Glomerular visceral epithelial cell (primary cell): ENCODE data around the gene BCL2L2.
A peak's percentile ranks its signal among the peaks of the same experiment; 100 is the strongest.

ENCODE experiments used
- DNase-seq: peaks from one replicate; pipeline ENCODE4 v3.0.0-alpha.2; 2016; ENCODE audit errors: extremely low spot score

Gene BCL2L2

DNA sequence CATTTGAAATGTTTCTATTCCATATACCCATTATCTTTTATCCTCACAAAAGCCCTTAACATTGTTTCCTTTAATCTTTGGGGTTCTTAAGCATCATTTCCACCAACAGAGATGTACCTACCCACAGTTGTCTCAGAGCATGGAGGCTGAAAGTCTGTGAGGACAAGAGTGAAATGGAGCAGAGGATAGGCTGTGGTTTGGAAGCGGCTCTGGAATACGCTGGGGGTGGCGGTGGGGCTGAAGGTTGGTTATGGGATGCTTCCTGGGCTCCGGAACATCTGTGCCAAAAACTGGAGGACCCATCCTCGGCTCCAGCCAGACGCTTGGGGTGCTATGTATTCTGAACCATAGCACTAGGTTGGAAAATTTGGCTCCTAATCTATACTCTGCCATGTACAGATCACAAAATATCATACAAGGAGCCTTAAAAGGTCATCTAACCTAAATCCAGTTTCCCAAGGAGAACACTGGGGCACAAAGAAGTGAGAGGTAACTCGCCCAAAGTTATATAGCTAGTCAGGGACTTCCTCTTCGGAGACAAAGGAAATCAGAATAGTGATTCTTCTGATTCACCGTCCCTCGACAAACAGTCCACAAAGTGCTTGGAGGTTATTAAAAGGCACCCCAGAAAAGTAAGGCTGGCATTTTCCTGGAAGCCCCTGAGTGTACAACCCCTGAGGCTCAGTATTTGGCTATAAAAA, 6.5 kb upstream of the BCL2L2 start:
- DNase-seq: no peak

DNA sequence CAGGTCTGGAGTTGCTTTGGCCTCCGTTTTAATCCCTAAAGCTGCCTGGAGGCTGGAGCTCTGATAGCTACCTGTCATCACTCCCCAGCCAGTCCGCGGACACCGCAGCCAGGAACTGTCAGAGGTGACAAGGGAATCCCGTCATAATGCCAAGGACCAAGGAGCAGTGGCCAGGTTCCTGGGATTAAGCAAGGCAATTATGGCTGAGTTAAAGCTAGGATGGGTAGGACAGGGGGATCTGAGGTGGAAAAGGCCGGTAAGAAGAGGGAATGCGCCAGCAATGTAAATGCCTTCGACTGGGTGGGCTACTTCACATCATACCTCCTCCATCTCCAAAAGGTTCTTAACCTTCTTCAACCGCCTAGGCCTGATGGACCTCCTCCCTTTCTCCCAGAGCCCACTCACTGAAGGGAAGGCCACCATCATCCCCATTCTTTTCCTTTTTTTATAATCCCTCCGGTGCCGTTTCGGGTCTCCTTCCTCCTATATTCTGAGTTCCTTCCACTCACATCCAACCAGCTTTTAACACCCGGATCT, 5.9 kb upstream of the BCL2L2 start:
- peak; percentile 33 for DNase-seq

DNA sequence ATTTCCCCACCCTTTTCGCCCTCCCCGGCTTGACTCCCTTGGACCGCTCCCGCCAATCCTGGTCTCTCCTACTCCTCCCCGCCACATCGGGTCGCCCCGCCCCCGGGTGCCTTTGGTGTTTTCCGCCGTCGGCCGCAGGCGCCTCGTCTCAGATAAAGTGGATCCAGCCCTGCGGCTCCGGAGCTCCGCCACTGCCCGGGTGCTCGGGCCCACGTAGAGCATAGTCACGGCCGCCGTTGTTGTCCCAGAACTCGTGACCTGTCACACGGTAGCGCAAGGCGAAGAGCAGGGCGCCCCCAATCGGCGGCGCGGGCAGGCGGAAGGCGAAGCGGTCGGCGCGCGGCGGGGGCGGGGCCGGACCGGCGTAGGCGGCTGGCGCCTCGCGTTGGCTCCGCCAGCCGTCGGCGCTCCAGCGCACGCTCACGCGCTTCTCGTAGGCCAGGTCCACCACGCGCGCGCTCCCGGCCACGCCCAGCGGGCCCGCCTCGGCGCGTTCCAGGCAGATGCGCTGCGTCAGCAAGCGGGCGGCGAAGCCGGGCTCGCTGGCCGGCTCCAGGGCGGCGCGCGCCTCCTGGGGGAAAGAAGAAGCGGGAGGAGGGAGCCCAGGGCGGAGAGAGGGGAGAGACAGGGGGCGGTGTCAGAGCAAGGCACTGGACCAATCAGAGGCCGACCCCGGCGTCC, 5.2 kb upstream of the BCL2L2 start:
- DNase-seq: peak; percentile 99

DNA sequence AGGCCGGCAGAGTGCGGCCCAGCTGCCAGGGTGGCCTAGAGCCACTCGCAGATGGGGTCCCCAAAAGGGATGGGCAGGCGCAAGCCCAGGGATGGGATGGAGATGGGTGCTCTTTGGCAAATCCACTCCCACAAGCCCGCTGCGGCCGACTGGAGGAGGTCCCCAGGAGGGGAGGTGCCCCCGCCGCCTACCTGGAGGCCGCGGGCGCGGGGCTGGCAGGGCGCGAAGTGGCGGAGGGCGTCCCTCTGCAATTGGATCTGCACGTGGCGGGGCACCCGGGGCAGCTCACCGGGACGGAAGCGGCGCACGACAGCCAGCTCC, 4.7 kb upstream of the BCL2L2 start:
- DNase-seq: no peak

DNA sequence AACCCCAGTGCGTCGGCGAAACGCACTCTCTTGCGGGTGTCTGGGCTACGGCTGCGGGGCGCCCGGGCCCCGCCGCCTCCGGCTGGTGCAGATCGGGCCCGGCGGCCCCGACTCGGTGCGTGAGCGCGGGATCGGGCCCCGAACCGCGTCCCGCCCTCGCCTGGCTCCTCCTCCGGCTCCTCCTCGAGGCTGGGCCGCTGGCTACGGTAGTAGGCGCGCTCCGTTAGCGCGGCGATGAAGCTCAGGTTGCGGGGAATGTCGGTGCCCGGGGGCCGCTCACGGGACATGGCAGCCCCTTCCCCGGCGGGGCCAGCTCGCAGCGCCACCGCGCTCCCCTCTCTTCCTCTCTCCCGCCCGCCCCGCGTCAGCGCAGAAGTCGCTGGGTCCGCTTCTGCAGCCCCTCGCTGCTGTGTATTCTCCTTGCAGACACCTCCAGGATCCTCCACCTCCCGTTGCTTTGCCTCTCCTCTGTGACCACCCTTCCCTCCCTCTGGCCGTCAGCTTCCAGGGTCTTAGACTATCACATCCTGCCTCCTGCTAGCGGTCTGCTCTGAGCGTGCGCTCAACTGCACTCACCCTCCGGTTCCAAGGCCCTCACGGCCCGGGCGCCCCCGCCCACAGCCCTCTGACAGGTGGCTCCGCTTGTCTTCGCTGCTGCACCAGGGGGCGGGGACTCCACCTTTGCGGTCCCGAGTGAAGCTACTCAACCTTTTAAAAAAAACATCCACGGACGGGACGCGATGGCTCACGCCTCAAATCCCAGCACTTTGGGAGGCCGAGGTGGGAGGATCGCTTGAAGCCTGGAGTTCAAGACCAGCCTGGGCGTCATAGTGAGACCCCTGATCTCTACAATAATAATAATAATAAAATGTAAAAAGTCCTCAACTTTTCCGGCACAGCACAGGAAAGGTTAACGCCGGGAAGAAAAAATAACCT, 4.1 kb upstream of the BCL2L2 start, which contains the start of gene PPP1R3E:
PPP1R3E (minus strand) TSS at position 570 of the 936 bp plus-strand sequence; CDS start at position 287, 283 bp downstream.
- peak; percentile 78 for DNase-seq

DNA sequence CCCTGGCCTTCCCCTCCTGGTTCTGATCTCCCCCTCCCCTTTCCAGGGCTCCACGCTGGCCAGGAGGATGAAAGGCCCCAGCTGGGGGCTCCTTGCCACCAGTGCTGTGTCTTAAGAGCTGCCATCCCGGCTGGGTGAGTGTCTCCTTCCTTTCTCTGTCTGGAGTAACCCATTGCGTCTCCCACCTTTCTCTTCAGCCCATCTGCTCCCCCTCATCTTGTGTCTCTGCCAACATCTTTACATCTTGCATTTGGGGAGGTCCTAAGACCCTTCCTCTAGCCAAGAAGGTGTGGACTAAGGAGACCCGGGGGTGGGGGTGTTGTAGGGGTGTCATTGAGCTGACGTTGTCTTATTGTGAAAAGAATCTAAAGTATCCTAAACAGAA, 505 bp downstream of the BCL2L2 start:
- no peak for DNase-seq

DNA sequence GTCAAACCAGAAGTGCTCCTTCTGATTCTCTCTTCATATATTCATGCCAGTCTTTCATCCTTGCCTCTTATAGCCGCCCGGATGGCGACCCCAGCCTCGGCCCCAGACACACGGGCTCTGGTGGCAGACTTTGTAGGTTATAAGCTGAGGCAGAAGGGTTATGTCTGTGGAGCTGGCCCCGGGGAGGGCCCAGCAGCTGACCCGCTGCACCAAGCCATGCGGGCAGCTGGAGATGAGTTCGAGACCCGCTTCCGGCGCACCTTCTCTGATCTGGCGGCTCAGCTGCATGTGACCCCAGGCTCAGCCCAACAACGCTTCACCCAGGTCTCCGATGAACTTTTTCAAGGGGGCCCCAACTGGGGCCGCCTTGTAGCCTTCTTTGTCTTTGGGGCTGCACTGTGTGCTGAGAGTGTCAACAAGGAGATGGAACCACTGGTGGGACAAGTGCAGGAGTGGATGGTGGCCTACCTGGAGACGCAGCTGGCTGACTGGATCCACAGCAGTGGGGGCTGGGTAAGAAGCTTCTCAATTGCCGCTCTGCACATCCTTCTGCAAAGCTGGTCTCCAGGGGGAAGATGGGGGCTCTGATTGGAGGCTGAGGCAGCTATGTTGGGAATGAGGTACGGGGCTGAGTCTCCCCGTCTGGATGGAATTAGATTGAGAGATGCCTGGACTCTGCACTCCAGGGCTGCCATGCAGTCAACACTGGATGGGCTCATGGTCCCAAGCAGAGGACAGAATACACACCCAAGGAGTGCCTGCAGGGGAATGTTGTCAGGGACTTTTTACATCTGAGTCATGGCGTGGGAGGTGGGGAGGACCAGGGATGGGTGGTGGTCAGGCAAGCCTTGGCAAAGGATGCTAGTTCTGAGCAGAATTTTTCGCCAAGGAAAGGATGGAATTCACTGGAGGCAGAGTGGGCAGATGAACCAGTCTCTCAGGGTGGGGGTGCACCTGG, 1.3 kb downstream of the BCL2L2 start:
- no peak for DNase-seq

DNA sequence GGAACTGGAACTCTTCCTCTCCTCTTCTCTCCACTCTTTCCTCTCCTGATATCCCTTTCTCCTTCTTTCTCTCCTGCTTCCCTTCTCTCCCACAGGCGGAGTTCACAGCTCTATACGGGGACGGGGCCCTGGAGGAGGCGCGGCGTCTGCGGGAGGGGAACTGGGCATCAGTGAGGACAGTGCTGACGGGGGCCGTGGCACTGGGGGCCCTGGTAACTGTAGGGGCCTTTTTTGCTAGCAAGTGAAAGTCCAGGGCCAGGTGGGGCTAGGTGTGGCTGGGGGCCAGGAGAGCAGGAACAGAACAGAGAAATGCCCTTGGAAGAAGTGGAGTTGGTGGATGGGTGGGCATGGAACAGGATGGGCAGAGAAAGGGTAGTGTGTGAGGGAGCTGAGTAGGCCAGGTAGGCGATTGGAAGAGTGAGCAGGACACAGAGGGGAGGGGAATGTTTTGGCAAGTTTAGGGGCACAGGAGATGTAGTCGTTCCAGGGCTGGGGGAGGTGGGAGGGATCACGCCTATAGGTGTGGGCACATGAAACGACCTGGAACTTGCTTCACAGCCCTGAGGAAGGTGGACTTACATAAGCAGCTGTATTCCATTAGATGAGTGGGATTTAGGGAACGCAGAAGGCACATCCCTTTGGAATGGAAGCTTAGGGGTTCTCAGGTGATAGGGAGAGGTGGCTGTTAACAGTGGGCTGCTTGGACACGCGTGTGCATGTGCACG, 2.2 kb downstream of the BCL2L2 start:
- no peak for DNase-seq

DNA sequence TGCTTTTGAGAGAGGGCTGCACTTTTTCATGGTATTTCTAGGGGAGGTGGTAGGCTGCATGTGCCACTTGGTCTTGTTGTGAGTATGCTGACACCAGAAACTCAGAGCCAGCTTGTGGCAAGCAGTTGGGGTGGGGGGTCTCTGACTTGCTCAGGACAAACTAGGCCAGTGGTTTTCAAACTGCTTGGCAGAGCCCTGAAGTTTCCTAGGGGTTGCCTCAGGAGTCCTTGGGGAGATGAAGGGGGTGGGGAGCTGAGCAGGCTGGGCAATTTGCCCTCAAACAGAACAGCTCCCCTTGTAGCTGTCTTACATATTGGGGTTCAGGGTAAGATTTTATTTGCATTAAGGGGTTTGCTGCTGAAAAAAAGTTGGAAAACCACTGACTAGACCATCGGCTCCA, 3.9 kb downstream of the BCL2L2 start:
- no peak for DNase-seq

DNA sequence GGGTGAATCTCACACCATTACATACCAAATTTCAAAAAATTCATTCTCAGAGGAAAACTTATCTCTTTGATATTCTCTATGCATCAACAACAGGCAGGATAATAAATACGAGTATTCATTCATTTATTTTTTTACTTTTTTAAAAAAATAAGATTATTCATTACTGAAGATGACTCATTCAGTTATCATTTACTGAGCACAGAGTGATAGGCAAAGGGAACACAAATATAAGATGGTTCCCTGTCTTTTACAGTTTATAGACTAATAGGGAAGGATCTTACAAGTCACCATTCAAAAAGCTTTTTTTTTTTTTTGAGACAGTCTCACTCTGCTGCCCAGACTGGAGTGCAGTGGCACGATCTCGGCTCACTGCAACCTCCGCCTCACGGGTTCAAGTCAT, 9.7 kb downstream of the BCL2L2 start:
- DNase-seq: no peak

DNA sequence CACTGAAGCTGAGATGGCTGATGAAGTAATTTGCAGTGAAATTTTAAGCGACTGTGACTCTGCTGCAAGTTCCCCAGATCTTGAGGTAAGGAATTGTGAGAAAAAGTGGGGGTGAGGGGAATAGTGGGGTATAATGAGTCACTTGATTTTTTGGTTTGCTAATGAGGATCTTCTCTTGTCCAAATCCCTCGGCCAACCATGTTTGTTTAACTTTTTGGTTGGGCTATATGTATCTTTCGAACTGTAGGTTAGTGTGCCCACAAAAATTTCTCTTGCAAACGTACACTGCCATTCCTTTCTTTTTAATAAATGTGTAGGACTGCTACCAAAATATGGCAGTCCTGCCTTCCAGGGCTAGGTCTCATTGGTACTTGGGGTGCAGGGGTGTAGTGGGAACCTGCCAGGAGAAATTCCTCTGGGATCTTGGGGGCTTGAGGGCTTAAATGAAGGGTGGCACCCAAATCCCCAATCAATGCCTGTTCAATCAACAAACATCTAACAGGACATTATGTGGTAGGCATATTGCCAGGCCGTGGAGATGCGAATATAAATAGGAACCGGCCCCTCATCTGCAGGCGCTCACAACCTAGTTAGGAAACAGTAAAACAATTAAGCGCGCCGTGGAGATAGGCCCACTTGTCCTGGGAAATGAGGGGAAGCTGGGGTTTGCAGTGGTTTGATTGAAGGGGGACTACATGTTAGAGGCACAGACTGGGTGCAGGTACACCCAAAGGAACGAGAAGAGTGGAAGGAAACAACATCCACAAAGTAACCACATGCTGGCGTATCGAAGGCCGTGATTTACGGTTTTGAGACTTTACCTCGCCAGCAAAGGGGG, 13.3 kb downstream of the BCL2L2 start:
- DNase-seq: no peak

DNA sequence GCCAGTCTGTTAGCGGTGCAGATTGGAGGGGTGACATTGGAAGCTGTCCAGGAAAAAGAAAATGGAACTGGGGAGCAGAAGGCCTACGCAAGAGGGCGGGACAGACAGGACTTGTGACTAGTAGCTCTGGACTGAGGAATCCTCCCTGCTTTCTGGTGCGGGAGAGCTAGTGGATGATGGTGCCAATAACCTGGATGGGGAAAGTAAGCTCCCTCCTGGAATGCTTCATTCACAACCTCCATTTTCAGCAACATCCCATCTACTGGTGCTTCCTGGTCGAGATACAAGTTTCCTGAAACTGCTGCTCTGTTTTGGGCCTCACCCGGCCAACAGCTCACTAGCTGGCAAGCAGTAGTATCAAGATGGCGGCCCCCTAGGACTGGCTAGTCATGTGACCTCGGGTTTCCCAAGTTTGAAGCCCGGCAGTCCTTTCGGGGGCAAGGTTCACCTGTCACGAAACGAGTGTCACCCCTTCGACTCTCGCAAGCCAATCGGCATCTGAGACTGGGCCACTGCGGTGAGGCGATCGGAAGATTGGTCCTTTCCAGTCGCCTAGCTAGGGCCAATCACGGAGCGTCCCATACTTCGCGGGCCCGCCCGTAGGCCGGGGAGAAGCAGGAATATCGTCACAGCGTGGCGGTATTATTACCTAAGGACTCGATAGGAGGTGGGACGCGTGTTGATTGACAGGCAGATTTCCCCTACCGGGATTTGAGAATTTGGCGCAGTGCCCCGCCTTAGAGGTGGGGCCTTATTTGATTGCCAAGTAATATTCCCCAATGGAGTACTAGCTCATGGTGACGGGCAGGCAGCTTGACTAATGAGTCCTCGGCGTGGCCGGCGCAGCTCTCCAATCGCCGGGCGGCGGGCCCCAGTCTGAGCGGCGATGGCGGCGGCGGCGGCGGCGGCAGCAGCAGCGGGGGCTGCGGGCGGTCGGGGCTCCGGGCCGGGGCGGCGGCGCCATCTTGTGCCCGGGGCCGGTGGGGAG, 14.2 kb downstream of the BCL2L2 start, which contains the start of gene PABPN1:
PABPN1 (plus strand) TSS at position 874 of the 988 bp plus-strand sequence; CDS start at position 887, 13 bp downstream.
- peak; percentile 100 for DNase-seq

DNA sequence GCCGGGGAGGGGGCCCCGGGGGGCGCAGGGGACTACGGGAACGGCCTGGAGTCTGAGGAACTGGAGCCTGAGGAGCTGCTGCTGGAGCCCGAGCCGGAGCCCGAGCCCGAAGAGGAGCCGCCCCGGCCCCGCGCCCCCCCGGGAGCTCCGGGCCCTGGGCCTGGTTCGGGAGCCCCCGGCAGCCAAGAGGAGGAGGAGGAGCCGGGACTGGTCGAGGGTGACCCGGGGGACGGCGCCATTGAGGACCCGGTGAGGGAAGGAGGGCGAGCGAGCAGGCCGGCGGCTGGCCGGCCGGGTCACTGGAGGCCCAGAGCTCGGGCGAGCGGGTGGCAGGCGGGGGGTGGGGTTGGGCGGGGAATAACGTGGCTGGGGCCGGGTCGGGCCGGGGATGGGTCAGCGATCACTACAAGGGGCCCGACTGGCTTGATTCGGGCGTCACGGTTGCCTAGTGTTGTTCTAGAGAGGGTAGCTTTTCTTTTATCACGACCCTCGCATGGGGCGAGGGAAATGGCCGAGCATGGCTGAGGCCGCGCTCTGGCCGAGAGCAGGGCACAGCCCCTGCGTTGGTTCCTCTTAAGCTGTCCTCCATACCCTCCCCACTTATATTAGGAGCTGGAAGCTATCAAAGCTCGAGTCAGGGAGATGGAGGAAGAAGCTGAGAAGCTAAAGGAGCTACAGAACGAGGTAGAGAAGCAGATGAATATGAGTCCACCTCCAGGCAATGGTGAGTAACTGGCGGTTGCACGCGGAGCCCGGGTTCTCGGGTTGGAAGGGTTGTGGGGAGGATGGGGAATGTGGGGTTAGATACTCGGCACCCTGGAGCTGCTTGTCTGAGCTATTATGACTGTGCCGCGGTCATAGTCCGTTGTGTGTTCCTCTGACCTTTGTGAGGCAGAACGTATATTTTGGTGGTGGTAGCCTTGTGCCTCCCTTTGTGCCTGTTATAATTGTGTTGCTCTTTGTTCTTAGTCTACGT, 15.2 kb downstream of the BCL2L2 start:
- peak; percentile 58 for DNase-seq

DNA sequence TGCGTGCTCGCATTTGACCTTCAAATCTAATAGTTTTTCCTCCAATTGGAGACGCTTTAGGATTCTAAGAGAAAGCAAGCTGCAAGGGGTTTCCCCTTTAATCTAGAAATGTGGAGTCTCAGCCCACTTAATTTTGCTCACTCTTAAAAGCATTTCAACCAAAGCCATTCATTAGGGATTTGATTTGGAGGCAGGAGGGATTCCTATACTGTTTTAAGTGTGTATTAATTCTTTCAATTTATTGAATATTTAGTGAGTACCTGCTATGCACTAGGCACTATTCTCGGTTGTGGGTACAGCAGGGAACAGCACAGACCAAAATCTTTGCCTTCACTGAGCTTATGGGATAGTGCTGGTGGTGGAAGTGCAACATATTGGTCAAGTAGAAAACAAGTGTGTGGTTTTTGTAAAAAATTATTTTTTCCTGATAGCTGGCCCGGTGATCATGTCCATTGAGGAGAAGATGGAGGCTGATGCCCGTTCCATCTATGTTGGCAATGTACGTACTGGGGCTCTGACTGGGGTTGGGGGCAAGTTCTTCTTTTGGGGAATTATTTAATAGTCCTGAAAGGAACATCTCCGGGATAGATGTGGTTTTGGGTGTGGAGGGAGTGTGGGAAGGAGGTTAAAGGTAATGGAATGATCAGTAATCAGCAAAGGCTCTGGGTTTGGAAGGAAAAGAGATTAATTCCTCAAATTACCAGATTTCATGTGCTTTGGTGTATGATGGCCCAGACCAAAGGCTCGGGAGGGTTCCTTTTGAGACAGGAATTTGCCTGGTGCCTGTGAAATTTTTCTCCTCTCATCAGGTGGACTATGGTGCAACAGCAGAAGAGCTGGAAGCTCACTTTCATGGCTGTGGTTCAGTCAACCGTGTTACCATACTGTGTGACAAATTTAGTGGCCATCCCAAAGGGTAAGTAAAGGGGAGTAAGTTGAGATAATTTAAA, 16.2 kb downstream of the BCL2L2 start:
- no peak for DNase-seq

DNA sequence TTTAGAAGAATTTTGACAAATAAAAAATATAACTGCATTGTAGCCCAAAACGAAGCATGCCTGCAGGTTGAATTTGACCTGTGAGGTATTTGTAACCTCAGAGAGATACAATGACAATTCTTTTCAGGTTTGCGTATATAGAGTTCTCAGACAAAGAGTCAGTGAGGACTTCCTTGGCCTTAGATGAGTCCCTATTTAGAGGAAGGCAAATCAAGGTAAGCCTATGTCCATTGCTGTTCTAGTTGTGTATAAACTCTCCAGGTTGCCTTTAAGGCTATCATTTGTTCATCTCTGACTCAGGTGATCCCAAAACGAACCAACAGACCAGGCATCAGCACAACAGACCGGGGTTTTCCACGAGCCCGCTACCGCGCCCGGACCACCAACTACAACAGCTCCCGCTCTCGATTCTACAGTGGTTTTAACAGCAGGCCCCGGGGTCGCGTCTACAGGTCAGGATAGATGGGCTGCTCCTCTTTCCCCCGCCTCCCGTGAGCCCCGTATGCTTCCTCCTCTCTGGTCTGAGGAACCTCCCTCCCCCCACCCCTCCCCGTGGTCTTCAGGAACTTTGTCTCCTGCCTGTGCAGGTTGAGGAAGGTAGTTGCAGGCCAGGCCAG, 17.3 kb downstream of the BCL2L2 start:
- DNase-seq: no peak
